Liver (tissue), 9 donors: ENCODE measurements around the gene RAPGEF6. TPM values are rescaled to one million over a fixed set of nuclear protein-coding genes. Genes with fewer than 3 reads are reported as not detected.

Experiments
- DNase-seq: peaks from one replicate; pipeline ENCODE4 v3.0.0-alpha.2; 2017; ENCODE audit warnings: low spot score
- H3K27ac ChIP-seq, 2 donors: one replicate each; pipeline ENCODE4 v1.7.0; 2013; ENCODE audit warnings: inconsistent platforms in 2 of 2, low read length in 2 of 2, control low read depth in 1 of 2, low read depth in 1 of 2, mild to moderate bottlenecking in 1 of 2
- H3K27me3 ChIP-seq, 4 donors: one replicate each; pipeline versions ENCODE4 v1.6.1 to v1.7.0; 2013; ENCODE audit warnings: low read length in 3 of 4, inconsistent platforms in 1 of 4, mild to moderate bottlenecking in 1 of 4, moderate library complexity in 1 of 4; ENCODE audit not compliant: control insufficient read depth in 4 of 4, insufficient read depth in 4 of 4
- H3K36me3 ChIP-seq, 4 donors: one replicate each; pipeline versions ENCODE4 v1.6.1 to v1.7.0; 2013; ENCODE audit warnings: low read length in 3 of 4, mild to moderate bottlenecking in 3 of 4, low read depth in 1 of 4, moderate library complexity in 1 of 4; ENCODE audit not compliant: control insufficient read depth in 4 of 4, insufficient read depth in 3 of 4
- H3K4me1 ChIP-seq, 4 donors: one replicate each; pipeline versions ENCODE4 v1.6.1 to v1.7.0; 2013; ENCODE audit warnings: low read length in 3 of 4, mild to moderate bottlenecking in 3 of 4, moderate library complexity in 1 of 4; ENCODE audit not compliant: control insufficient read depth in 4 of 4, insufficient read depth in 4 of 4
- H3K4me3 ChIP-seq, 3 donors: one replicate each; pipeline versions ENCODE4 v1.6.1 to v1.7.0; 2013; ENCODE audit warnings: low read length in 3 of 3, control low read depth in 1 of 3, low read depth in 1 of 3, mild to moderate bottlenecking in 1 of 3
- H3K9ac ChIP-seq, 2 donors: one replicate each; pipeline ENCODE4 v1.7.0; 2013; ENCODE audit warnings: low read length in 2 of 2, mild to moderate bottlenecking in 2 of 2, moderate library complexity in 2 of 2, control low read depth in 1 of 2, low read depth in 1 of 2
- H3K9me3 ChIP-seq, 4 donors: one replicate each; pipeline versions ENCODE4 v1.6.1 to v1.7.0; 2013; ENCODE audit warnings: low read length in 3 of 4; ENCODE audit not compliant: control insufficient read depth in 4 of 4
- EGR1 ChIP-seq, 2 donors: IDR thresholded peaks; 2 replicates each; pipeline ENCODE4 v1.6.1; 2016 to 2018; ENCODE audit warnings: antibody characterized with exemption in 2 of 2, low read depth in 2 of 2
- FOXA1 ChIP-seq: IDR thresholded peaks from 2 replicates; pipeline ENCODE4 v1.6.1; 2016; ENCODE audit warnings: antibody characterized with exemption
- FOXA2 ChIP-seq: IDR thresholded peaks from 2 replicates; pipeline ENCODE4 v1.6.1; 2016; ENCODE audit warnings: antibody characterized with exemption
- GABPA ChIP-seq, 2 donors: IDR thresholded peaks in 1 of 2; conservative IDR thresholded peaks in 1 of 2; 2 replicates each; pipeline ENCODE4 v1.6.1; 2016; ENCODE audit warnings: antibody characterized with exemption in 2 of 2, mild to moderate bottlenecking in 1 of 2, moderate library complexity in 1 of 2
- HNF4A ChIP-seq, 2 donors: conservative IDR thresholded peaks; 2 replicates each; pipeline ENCODE4 v1.6.1; 2016; ENCODE audit warnings: antibody characterized with exemption in 2 of 2, mild to moderate bottlenecking in 2 of 2
- JUND ChIP-seq, 2 donors: IDR thresholded peaks; 2 replicates each; pipeline ENCODE4 v1.6.1; 2016; ENCODE audit warnings: antibody characterized with exemption in 2 of 2
- NR2F2 ChIP-seq: IDR thresholded peaks from 2 replicates; pipeline ENCODE4 v1.6.1; 2016; ENCODE audit warnings: antibody characterized with exemption
- RAD21 ChIP-seq, 2 donors: IDR thresholded peaks; 2 replicates each; pipeline ENCODE4 v1.6.1; 2016; ENCODE audit warnings: antibody characterized with exemption in 2 of 2, mild to moderate bottlenecking in 2 of 2
- SP1 ChIP-seq: IDR thresholded peaks from 2 replicates; pipeline ENCODE4 v1.6.1; 2018; ENCODE audit warnings: antibody characterized with exemption, mild to moderate bottlenecking
- TAF1 ChIP-seq: conservative IDR thresholded peaks from 2 replicates; pipeline ENCODE4 v1.6.1; 2016; ENCODE audit warnings: antibody characterized with exemption, mild to moderate bottlenecking
- YY1 ChIP-seq: IDR thresholded peaks from 2 replicates; pipeline ENCODE4 v1.6.1; 2016; ENCODE audit warnings: antibody characterized with exemption, mild to moderate bottlenecking
- WGBS: extraction: QIAGEN DNeasy Blood & Tissue Kit; methylation state at CpG from one replicate; pipeline ENCODE4 v1.1.7; 2013; 5-methylcytosine and 5-hydroxymethylcytosine counted together
- polyA plus RNA-seq, 2 donors: library from polyadenylated mRNA; stranded (reverse) in 1 of 2; unstranded in 1 of 2; fragments of 200-250 nt in 1 of 2; fragments of >200 nt in 1 of 2; fragmentation: Nextera tagmentation in 1 of 2; extraction: Ambion mirVana in 1 of 2; gene quantifications; one replicate each; pipeline versions ENCODE4 v1.2.1 to v1.2.3, GENCODE V29; 2013 to 2015
- total RNA-seq, 2 donors: library from RNA; depleted of rRNA; stranded (reverse); fragments of >200 nt; gene quantifications; one replicate each; pipeline ENCODE4 v1.2.3, GENCODE V29; 2014
- TF ChIP-seq, protein P1 (sequence below): IDR thresholded peaks from 2 replicates; pipeline ENCODE4 v1.6.1; 2016; ENCODE audit warnings: antibody characterized with exemption
- TF ChIP-seq, protein P2 (sequence below): IDR thresholded peaks from 2 replicates; pipeline ENCODE4 v1.6.1; 2016; ENCODE audit warnings: antibody characterized with exemption
- TF ChIP-seq, protein P3 (sequence below): IDR thresholded peaks from 2 replicates; pipeline ENCODE4 v1.6.1; 2016; ENCODE audit warnings: antibody characterized with exemption
- TF ChIP-seq, protein P4 (sequence below): fragments of 150-350 bp; IDR thresholded peaks from 2 replicates; pipeline ENCODE4 v1.5.1; 2017; ENCODE audit warnings: improper control_type of control experiment, low read depth, low read length; ENCODE audit not compliant: missing input control
- TF ChIP-seq, protein P5 (sequence below): IDR thresholded peaks from 2 replicates; pipeline ENCODE4 v1.6.1; 2016; ENCODE audit warnings: antibody characterized with exemption, mild to moderate bottlenecking
- donor health status: healthy.
- donor health status: healthy.
- donor health status: healthy.
- donor health status: healthy.
- donor health status: healthy.

Gene RAPGEF6
- total and polyA plus RNA-seq, 4 donors, result 1.7 to 16.1 (median 8.6) TPM

DNA sequence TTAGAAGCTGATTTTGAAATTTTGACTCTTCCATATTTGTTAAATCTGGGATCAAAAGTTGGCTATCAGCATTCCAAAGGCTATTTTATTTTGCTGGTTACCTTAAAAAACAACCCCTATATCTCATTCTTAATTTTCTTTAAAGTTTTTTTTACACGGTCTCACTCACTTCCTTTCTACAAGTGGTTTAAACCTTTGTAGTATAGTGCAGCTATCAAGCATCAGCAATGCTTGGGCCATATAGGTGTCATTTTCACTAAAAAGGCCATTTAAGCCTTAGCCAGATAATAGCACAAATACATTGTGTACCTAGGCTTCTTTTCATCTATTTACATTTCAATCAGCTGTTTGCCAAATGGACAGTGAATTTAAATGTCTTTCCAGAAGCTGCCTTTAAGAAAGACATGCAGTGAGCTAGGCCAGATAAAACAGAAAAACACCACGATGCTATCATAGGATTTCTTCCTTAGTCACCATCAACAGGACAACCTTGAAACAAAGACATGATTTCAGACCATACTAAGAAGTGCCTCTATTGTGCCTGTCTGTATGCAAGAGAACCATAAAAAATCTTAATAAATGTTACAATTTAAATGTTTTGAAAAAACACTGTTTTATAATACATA lies 104.2 kb downstream of the RAPGEF6 start:
- Histone ChIP-seq H3K27me3 (no peaks in the 10 kb centered on the region), H3K4me3 (no peak overlapping the region), H3K9me3 (no peaks in the 10 kb centered on the region), H3K4me1 (peaks cover 0 to 3% (median 0%) of the 10 kb centered on the region in 4 donors), H3K27ac (no peak overlapping the region), H3K36me3 (no peaks in the 10 kb centered on the region), H3K9ac (no peak overlapping the region)
- 61% methylated on average over 2 of the region's 2 CpGs for WGBS
- no peak for DNase-seq
- TF ChIP-seq, protein P1, sequence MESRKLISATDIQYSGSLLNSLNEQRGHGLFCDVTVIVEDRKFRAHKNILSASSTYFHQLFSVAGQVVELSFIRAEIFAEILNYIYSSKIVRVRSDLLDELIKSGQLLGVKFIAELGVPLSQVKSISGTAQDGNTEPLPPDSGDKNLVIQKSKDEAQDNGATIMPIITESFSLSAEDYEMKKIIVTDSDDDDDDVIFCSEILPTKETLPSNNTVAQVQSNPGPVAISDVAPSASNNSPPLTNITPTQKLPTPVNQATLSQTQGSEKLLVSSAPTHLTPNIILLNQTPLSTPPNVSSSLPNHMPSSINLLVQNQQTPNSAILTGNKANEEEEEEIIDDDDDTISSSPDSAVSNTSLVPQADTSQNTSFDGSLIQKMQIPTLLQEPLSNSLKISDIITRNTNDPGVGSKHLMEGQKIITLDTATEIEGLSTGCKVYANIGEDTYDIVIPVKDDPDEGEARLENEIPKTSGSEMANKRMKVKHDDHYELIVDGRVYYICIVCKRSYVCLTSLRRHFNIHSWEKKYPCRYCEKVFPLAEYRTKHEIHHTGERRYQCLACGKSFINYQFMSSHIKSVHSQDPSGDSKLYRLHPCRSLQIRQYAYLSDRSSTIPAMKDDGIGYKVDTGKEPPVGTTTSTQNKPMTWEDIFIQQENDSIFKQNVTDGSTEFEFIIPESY, result no peak
- TF ChIP-seq SP1 (no peak), HNF4A (conservative IDR thresholded peaks at IDR 0.05) (no peak), NR2F2 (no peak), FOXA1 (no peak), YY1 (no peak), FOXA2 (no peak), GABPA (IDR thresholded peaks at IDR 0.05 in 1 of 2, conservative IDR thresholded peaks at IDR 0.05 in 1 of 2) (no peak), TAF1 (no peak), EGR1 (IDR thresholded peaks at IDR 0.05; ENCODE audit: low read depth in 2 of 2) (no peak), JUND (IDR thresholded peaks at IDR 0.05) (no peak)
- TF ChIP-seq, protein P2, sequence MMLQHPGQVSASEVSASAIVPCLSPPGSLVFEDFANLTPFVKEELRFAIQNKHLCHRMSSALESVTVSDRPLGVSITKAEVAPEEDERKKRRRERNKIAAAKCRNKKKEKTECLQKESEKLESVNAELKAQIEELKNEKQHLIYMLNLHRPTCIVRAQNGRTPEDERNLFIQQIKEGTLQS, result no peak
- TF ChIP-seq, protein P3, sequence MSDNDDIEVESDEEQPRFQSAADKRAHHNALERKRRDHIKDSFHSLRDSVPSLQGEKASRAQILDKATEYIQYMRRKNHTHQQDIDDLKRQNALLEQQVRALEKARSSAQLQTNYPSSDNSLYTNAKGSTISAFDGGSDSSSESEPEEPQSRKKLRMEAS, result no peak
- TF ChIP-seq, protein P4, sequence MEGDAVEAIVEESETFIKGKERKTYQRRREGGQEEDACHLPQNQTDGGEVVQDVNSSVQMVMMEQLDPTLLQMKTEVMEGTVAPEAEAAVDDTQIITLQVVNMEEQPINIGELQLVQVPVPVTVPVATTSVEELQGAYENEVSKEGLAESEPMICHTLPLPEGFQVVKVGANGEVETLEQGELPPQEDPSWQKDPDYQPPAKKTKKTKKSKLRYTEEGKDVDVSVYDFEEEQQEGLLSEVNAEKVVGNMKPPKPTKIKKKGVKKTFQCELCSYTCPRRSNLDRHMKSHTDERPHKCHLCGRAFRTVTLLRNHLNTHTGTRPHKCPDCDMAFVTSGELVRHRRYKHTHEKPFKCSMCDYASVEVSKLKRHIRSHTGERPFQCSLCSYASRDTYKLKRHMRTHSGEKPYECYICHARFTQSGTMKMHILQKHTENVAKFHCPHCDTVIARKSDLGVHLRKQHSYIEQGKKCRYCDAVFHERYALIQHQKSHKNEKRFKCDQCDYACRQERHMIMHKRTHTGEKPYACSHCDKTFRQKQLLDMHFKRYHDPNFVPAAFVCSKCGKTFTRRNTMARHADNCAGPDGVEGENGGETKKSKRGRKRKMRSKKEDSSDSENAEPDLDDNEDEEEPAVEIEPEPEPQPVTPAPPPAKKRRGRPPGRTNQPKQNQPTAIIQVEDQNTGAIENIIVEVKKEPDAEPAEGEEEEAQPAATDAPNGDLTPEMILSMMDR, result no peak
- TF ChIP-seq, protein P5, sequence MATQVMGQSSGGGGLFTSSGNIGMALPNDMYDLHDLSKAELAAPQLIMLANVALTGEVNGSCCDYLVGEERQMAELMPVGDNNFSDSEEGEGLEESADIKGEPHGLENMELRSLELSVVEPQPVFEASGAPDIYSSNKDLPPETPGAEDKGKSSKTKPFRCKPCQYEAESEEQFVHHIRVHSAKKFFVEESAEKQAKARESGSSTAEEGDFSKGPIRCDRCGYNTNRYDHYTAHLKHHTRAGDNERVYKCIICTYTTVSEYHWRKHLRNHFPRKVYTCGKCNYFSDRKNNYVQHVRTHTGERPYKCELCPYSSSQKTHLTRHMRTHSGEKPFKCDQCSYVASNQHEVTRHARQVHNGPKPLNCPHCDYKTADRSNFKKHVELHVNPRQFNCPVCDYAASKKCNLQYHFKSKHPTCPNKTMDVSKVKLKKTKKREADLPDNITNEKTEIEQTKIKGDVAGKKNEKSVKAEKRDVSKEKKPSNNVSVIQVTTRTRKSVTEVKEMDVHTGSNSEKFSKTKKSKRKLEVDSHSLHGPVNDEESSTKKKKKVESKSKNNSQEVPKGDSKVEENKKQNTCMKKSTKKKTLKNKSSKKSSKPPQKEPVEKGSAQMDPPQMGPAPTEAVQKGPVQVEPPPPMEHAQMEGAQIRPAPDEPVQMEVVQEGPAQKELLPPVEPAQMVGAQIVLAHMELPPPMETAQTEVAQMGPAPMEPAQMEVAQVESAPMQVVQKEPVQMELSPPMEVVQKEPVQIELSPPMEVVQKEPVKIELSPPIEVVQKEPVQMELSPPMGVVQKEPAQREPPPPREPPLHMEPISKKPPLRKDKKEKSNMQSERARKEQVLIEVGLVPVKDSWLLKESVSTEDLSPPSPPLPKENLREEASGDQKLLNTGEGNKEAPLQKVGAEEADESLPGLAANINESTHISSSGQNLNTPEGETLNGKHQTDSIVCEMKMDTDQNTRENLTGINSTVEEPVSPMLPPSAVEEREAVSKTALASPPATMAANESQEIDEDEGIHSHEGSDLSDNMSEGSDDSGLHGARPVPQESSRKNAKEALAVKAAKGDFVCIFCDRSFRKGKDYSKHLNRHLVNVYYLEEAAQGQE, result no peak

DNA sequence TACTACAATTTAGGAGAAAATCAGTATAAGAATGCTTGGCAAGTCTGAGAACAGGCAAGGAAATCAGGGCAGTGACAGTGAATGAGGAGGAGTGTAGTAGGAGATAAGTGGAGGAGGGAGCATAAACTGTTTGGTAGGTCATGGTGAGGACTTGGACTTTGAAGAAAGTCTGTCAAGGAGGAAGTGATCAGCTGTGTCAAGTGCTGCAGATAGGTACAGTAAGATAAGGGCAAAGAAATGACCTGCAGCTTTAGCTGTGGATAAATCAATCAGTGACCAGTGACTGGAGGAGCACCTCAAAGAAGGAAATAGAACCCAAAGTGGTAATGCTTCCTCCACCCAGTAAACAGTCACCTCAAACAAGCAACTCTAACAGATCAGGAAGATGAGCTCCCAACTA lies 106.3 kb downstream of the RAPGEF6 start:
- no peaks in the 10 kb centered on the region for H3K9me3 ChIP-seq
- no peaks in the 10 kb centered on the region for H3K36me3 ChIP-seq
- peaks cover 0 to 3% (median 0%) of the 10 kb centered on the region in 4 donors for H3K4me1 ChIP-seq
- H3K27ac ChIP-seq, result no peak overlapping the region
- no peak overlapping the region for H3K9ac ChIP-seq
- no peak for DNase-seq
- H3K4me3 ChIP-seq, result no peak overlapping the region
- no peaks in the 10 kb centered on the region for H3K27me3 ChIP-seq
- TF ChIP-seq, protein P2, result no peak
- no peak for TF ChIP-seq NR2F2
- TF ChIP-seq YY1, result no peak
- no peak for TF ChIP-seq FOXA1
- TF ChIP-seq, protein P1, result no peak
- TF ChIP-seq, protein P3, result no peak
- TF ChIP-seq RAD21 (IDR thresholded peaks at IDR 0.05), result no peak
- TF ChIP-seq JUND (IDR thresholded peaks at IDR 0.05), result no peak
- no peak for TF ChIP-seq TAF1
- TF ChIP-seq GABPA (IDR thresholded peaks at IDR 0.05 in 1 of 2, conservative IDR thresholded peaks at IDR 0.05 in 1 of 2), result no peak
- TF ChIP-seq EGR1 (IDR thresholded peaks at IDR 0.05; ENCODE audit: low read depth in 2 of 2), result no peak
- TF ChIP-seq, protein P5, result no peak
